ENCODE results near the gene CAMK1G.

DNA sequence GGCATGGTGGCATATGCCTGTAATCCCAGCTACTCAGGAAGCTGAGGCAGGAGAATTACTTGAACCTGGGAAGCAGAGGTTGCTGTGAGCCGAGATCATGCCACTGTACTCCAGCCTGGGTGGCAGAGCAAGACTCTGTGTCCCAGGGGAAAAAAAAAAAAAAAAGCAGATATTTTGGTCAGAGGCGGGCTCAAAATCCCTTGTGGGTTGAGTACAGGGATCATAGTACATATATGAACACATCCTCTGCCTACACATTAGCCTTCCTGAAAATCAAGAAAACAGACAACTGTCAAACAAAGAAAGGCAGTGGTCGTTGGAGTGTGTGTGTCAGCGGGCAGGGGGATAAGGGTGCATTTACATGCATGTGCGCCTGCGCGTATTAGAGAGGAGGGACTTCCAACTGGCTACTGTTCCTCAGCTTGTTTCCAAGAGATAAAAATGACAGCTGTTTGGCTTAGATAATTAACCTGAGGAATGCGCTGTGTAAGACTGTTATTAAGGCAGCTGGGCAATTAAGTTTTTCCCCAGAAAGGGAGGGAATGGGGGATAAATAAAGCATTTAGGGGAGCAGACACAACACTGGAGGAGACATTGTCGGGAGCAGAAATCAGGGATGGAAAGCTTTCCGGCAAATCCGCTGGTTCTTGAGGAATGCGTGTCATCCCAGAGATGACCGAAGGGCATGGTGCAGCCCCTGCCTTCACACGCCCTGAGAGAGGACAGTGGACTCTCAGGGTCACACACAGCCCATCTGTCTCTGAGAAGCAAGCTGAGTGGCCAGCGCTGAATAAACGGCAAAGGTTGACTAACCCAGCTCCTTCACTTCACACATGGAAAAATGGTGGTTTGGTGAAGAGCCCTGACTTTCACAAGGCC, 62.3 kb downstream of the CAMK1G start:
- TF ChIP-seq, protein P1, sequence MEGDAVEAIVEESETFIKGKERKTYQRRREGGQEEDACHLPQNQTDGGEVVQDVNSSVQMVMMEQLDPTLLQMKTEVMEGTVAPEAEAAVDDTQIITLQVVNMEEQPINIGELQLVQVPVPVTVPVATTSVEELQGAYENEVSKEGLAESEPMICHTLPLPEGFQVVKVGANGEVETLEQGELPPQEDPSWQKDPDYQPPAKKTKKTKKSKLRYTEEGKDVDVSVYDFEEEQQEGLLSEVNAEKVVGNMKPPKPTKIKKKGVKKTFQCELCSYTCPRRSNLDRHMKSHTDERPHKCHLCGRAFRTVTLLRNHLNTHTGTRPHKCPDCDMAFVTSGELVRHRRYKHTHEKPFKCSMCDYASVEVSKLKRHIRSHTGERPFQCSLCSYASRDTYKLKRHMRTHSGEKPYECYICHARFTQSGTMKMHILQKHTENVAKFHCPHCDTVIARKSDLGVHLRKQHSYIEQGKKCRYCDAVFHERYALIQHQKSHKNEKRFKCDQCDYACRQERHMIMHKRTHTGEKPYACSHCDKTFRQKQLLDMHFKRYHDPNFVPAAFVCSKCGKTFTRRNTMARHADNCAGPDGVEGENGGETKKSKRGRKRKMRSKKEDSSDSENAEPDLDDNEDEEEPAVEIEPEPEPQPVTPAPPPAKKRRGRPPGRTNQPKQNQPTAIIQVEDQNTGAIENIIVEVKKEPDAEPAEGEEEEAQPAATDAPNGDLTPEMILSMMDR (IDR thresholded peaks at IDR 0.05; ENCODE audit: insufficient read depth, low read length, poor library complexity, severe bottlenecking), result no peak
- TF ChIP-seq EZH2phosphoT487 (conservative IDR thresholded peaks at IDR 0.05; ENCODE audit: low read length), result no peak
